Measurements from ENCODE around the gene TMEM72. TPM values are rescaled to one million over a fixed set of nuclear protein-coding genes. Genes with fewer than 3 reads are reported as not detected.

Gene TMEM72
- total RNA-seq, 2 experiments from 2014 or later: not detected

GRCh38 chr10:44935201-44935965 lies 24.2 kb downstream of the TMEM72 start:
- ChIA-PET CTCF (interaction anchor here (3.0 kb wide), 1 partner anchor 15 kb away, joined by 15 read pairs; no protein-coding TSS in a partner anchor), POLR2A (no interaction called here)
- no peaks in the 10 kb centered on the region for H3K36me3 Mint-ChIP-seq (ENCODE audit: low read depth)
- no peaks in the 10 kb centered on the region for H3K9me3 Mint-ChIP-seq
- no peak for DNase-seq
- no peak overlapping the region for H3K27ac Mint-ChIP-seq
- peaks cover 6% of the 10 kb centered on the region for H3K4me1 Mint-ChIP-seq
- no peak overlapping the region for H3K4me3 Mint-ChIP-seq
- H3K27me3 Mint-ChIP-seq: no peaks in the 10 kb centered on the region

GRCh38 chr10:44935966-44936295 lies 24.8 kb downstream of the TMEM72 start:
- DNase-seq: no peak
- H3K4me3 Mint-ChIP-seq: no peak overlapping the region
- no peak overlapping the region for H3K27ac Mint-ChIP-seq
- ChIA-PET POLR2A (no interaction called here), CTCF (no interaction called here)
- no peaks in the 10 kb centered on the region for H3K9me3 Mint-ChIP-seq
- peaks cover 1% of the 10 kb centered on the region for H3K27me3 Mint-ChIP-seq
- H3K36me3 Mint-ChIP-seq (ENCODE audit: low read depth): no peaks in the 10 kb centered on the region
- peaks cover 6% of the 10 kb centered on the region for H3K4me1 Mint-ChIP-seq

- Mint-ChIP-seq H3K4me1 (peaks cover 6% of the 10 kb centered on the region), H3K27ac (no peak overlapping the region), H3K36me3 (ENCODE audit: low read depth) (no peaks in the 10 kb centered on the region), H3K9me3 (no peaks in the 10 kb centered on the region), H3K4me3 (no peak overlapping the region), H3K27me3 (peaks cover 1% of the 10 kb centered on the region)
- no peak for DNase-seq
- ChIA-PET POLR2A (no interaction called here), CTCF (no interaction called here)
Measured at GRCh38 chr10:44936314-44936975, 25.3 kb downstream of the TMEM72 start.

- CTCF ChIA-PET: no interaction called here
- Mint-ChIP-seq H3K36me3 (ENCODE audit: low read depth) (no peaks in the 10 kb centered on the region), H3K9me3 (no peaks in the 10 kb centered on the region), H3K27me3 (peaks cover 1% of the 10 kb centered on the region), H3K27ac (no peak overlapping the region), H3K4me1 (peaks cover 6% of the 10 kb centered on the region), H3K4me3 (no peak overlapping the region)
- no peak for DNase-seq
- POLR2A ChIA-PET: interaction anchor here (1.0 kb wide), 1 partner anchor 9 kb away, joined by 3 read pairs; no protein-coding TSS in a partner anchor
Measured at GRCh38 chr10:44937196-44938005, 26.3 kb downstream of the TMEM72 start.

GRCh38 chr10:44938956-44939355 lies 27.8 kb downstream of the TMEM72 start:
- Mint-ChIP-seq H3K4me3 (no peak overlapping the region), H3K4me1 (peaks cover 6% of the 10 kb centered on the region), H3K36me3 (ENCODE audit: low read depth) (no peaks in the 10 kb centered on the region), H3K27me3 (peaks cover 9% of the 10 kb centered on the region), H3K9me3 (no peaks in the 10 kb centered on the region), H3K27ac (no peak overlapping the region)
- no peak for DNase-seq
- ChIA-PET CTCF (no interaction called here), POLR2A (no interaction called here)

- Mint-ChIP-seq H3K4me1 (peaks cover 6% of the 10 kb centered on the region), H3K9me3 (peaks cover 6% of the 10 kb centered on the region), H3K4me3 (no peak overlapping the region), H3K27ac (no peak overlapping the region), H3K27me3 (peaks cover 16% of the 10 kb centered on the region), H3K36me3 (ENCODE audit: low read depth) (no peaks in the 10 kb centered on the region)
- CTCF ChIA-PET: no interaction called here
- POLR2A ChIA-PET: no interaction called here
- no peak for DNase-seq
Measured at GRCh38 chr10:44939691-44940401, 28.7 kb downstream of the TMEM72 start.

- Mint-ChIP-seq H3K27me3 (peaks cover 22% of the 10 kb centered on the region), H3K9me3 (peaks cover 9% of the 10 kb centered on the region), H3K4me1 (no peaks in the 10 kb centered on the region), H3K4me3 (no peak overlapping the region), H3K27ac (no peak overlapping the region), H3K36me3 (ENCODE audit: low read depth) (no peaks in the 10 kb centered on the region)
- ChIA-PET CTCF (no interaction called here), POLR2A (no interaction called here)
- no peak for DNase-seq
Measured at GRCh38 chr10:44944354-44944753, 33.2 kb downstream of the TMEM72 start.

- Mint-ChIP-seq H3K4me3 (no peak overlapping the region), H3K27me3 (peaks cover 21% of the 10 kb centered on the region), H3K9me3 (peaks cover 9% of the 10 kb centered on the region), H3K4me1 (no peaks in the 10 kb centered on the region), H3K36me3 (ENCODE audit: low read depth) (no peaks in the 10 kb centered on the region), H3K27ac (no peak overlapping the region)
- peak; percentile 3 for DNase-seq
- ChIA-PET CTCF (interaction anchor here (1.6 kb wide), 1 partner anchor 13 kb away, joined by 5 read pairs; no protein-coding TSS in a partner anchor), POLR2A (interaction anchor here (1.1 kb wide), 1 partner anchor 9 kb away, joined by 3 read pairs; no protein-coding TSS in a partner anchor)
Measured at GRCh38 chr10:44946205-44946604, 35.1 kb downstream of the TMEM72 start.

- H3K27me3 Mint-ChIP-seq: peaks cover 20% of the 10 kb centered on the region
- no peaks in the 10 kb centered on the region for H3K36me3 Mint-ChIP-seq (ENCODE audit: low read depth)
- peak; percentile 7 for DNase-seq
- ChIA-PET CTCF (interaction anchor here (0.7 kb wide), 1 partner anchor 14 kb away, joined by 3 read pairs; no protein-coding TSS in a partner anchor), POLR2A (no interaction called here)
- H3K4me3 Mint-ChIP-seq: no peak overlapping the region
- H3K9me3 Mint-ChIP-seq: peaks cover 9% of the 10 kb centered on the region
- no peak overlapping the region for H3K27ac Mint-ChIP-seq
- no peaks in the 10 kb centered on the region for H3K4me1 Mint-ChIP-seq
Measured at GRCh38 chr10:44947371-44948152, 36.4 kb downstream of the TMEM72 start.

GRCh38 chr10:44948642-44949041 lies 37.5 kb downstream of the TMEM72 start:
- Mint-ChIP-seq H3K4me3 (no peak overlapping the region), H3K4me1 (no peaks in the 10 kb centered on the region), H3K27ac (no peak overlapping the region), H3K36me3 (ENCODE audit: low read depth) (no peaks in the 10 kb centered on the region), H3K9me3 (peaks cover 9% of the 10 kb centered on the region), H3K27me3 (peaks cover 14% of the 10 kb centered on the region)
- no peak for DNase-seq
- POLR2A ChIA-PET: no interaction called here
- CTCF ChIA-PET: interaction anchor here (1.0 kb wide), 1 partner anchor 16 kb away, joined by 3 read pairs; no protein-coding TSS in a partner anchor

GRCh38 chr10:44949127-44949802 lies 38.1 kb downstream of the TMEM72 start:
- no peaks in the 10 kb centered on the region for H3K4me1 Mint-ChIP-seq
- H3K4me3 Mint-ChIP-seq: no peak overlapping the region
- POLR2A ChIA-PET: no interaction called here
- CTCF ChIA-PET: interaction anchor here (1.0 kb wide), 1 partner anchor 16 kb away, joined by 3 read pairs; no protein-coding TSS in a partner anchor
- peaks cover 8% of the 10 kb centered on the region for H3K9me3 Mint-ChIP-seq
- DNase-seq: peak; percentile 1
- peaks cover 11% of the 10 kb centered on the region for H3K27me3 Mint-ChIP-seq
- no peak overlapping the region for H3K27ac Mint-ChIP-seq
- H3K36me3 Mint-ChIP-seq (ENCODE audit: low read depth): no peaks in the 10 kb centered on the region

GRCh38 chr10:44949915-44950314 lies 38.8 kb downstream of the TMEM72 start:
- DNase-seq: peak; percentile 1
- no peak overlapping the region for H3K27ac Mint-ChIP-seq
- peaks cover 3% of the 10 kb centered on the region for H3K9me3 Mint-ChIP-seq
- ChIA-PET POLR2A (interaction anchor here (1.3 kb wide), 1 partner anchor 9 kb away, joined by 4 read pairs; the partner anchor contains the start of gene RASSF4), CTCF (interaction anchor here (1.0 kb wide), 1 partner anchor 17 kb away, joined by 3 read pairs; no protein-coding TSS in a partner anchor)
- peaks cover 7% of the 10 kb centered on the region for H3K27me3 Mint-ChIP-seq
- no peaks in the 10 kb centered on the region for H3K4me1 Mint-ChIP-seq
- no peak overlapping the region for H3K4me3 Mint-ChIP-seq
- H3K36me3 Mint-ChIP-seq (ENCODE audit: low read depth): no peaks in the 10 kb centered on the region

All from activated CD4-positive, alpha-beta memory T cell treated with anti-CD3 and anti-CD28 coated beads, Interleukin-2, amount 10 ng/mL, durations not matched to agents 7 days and 5 days (primary cell).